OCI-LY3 (cell line): ENCODE results near the gene LGALS4.
"Not testable (repeated sequence)": the region's sequence is repeated elsewhere in the genome, so short reads cannot be mapped to it uniquely, and the experiment has no call there.

Experiments
- H2AFZ ChIP-seq: fragments of 200-600, 300-600 bp; shearing (Covaris generic); 2 replicates; pipeline ENCODE4 v1.6.0; 2014; ENCODE audit warnings: antibody characterized with exemption, low read depth, low read length
- H3K27ac ChIP-seq: fragments of 200-600, 300-600 bp; sonication (generic); 2 replicates; pipeline ENCODE4 v1.5.1; 2014; ENCODE audit warnings: mild to moderate bottlenecking, low read length, moderate library complexity, mixed read lengths
- H3K27me3 ChIP-seq: fragments of 200-600, 300-600 bp; sonication (generic); 2 replicates; pipeline ENCODE4 v1.6.1; 2014; ENCODE audit warnings: low read depth, low read length, mixed read lengths
- H3K36me3 ChIP-seq: fragments of 200-600, 300-600 bp; sonication (generic); replicated peaks from 2 replicates; pipeline ENCODE3; 2014; ENCODE audit warnings: low read depth, low read length, mixed read lengths
- H3K4me1 ChIP-seq: fragments of 300-600, 200-600 bp; sonication (generic); 2 replicates; pipeline ENCODE4 v1.6.1; 2014; ENCODE audit warnings: low read length, mixed read lengths
- H3K4me2 ChIP-seq: fragments of 200-600, 300-600 bp; sonication (generic); 2 replicates; pipeline ENCODE4 v1.6.1; 2014; ENCODE audit warnings: low read length, mixed read lengths
- H3K4me3 ChIP-seq: fragments of 300-600, 200-600 bp; sonication (generic); 2 replicates; pipeline ENCODE4 v1.5.1; 2014; ENCODE audit warnings: antibody characterized with exemption, mild to moderate bottlenecking, low read length, moderate library complexity
- H3K79me2 ChIP-seq: fragments of 300-600, 200-600 bp; shearing (Covaris generic); 2 replicates; pipeline ENCODE4 v1.6.1; 2014; ENCODE audit warnings: mild to moderate bottlenecking, low read length, mixed read lengths
- H3K9ac ChIP-seq: fragments of 300-600, 200-600 bp; shearing (Covaris generic); 2 replicates; pipeline ENCODE4 v1.6.0; 2014; ENCODE audit warnings: mild to moderate bottlenecking, low read length, moderate library complexity
- H3K9me3 ChIP-seq: fragments of 200-600, 300-600 bp; shearing (Covaris generic); 2 replicates; pipeline ENCODE4 v1.6.1; 2014; ENCODE audit warnings: low read length, mixed read lengths; ENCODE audit not compliant: insufficient read depth
- H4K20me1 ChIP-seq: fragments of 200-600, 300-600 bp; sonication (generic); 2 replicates; pipeline ENCODE4 v1.6.1; 2016; ENCODE audit warnings: low read length, mixed read lengths; ENCODE audit not compliant: insufficient read depth
- EZH2phosphoT487 ChIP-seq: fragments of 200-600 bp; shearing (Covaris generic); IDR thresholded peaks from 2 replicates; pipeline ENCODE4 v1.6.1; 2018; ENCODE audit warnings: antibody characterized with exemption, mixed run types, low read depth
- TF ChIP-seq, protein P1 (sequence below): fragments of 200-600, 300-600 bp; sonication (generic); IDR thresholded peaks from 2 replicates; pipeline ENCODE4 v1.5.1; 2014; ENCODE audit warnings: antibody characterized with exemption, low read length, low read depth

LGALS4 gene, protein sequence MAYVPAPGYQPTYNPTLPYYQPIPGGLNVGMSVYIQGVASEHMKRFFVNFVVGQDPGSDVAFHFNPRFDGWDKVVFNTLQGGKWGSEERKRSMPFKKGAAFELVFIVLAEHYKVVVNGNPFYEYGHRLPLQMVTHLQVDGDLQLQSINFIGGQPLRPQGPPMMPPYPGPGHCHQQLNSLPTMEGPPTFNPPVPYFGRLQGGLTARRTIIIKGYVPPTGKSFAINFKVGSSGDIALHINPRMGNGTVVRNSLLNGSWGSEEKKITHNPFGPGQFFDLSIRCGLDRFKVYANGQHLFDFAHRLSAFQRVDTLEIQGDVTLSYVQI

DNA sequence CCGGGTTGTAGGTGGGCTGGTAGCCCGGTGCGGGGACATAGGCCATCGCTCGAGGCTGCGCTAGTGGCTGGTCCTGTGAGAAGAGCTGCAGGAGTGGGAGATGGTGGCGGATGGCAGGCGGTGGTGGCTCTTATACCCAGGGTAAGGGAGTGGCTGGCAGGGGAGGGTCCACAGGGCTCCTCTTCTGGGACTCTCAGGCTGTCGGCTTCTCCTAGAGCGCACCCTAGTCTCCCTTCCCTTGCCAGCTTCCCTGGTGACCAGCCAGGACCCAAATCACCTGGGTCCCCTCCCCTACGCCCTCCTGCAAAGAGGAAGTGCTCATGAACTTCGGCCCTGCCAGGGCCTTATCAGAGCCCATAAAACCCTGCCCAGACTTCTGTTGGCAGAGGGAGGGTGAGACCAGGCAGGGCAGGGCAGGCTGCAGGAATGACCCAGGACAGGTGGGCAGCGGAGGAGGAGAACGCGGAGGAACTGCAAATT lies at the start of gene LGALS4:
TSS of gene LGALS4 (minus strand) at position 105 of the 480 bp plus-strand sequence. CDS start at position 46, 59 bp downstream.
- no peak for TF ChIP-seq EZH2phosphoT487
- TF ChIP-seq, protein P1, sequence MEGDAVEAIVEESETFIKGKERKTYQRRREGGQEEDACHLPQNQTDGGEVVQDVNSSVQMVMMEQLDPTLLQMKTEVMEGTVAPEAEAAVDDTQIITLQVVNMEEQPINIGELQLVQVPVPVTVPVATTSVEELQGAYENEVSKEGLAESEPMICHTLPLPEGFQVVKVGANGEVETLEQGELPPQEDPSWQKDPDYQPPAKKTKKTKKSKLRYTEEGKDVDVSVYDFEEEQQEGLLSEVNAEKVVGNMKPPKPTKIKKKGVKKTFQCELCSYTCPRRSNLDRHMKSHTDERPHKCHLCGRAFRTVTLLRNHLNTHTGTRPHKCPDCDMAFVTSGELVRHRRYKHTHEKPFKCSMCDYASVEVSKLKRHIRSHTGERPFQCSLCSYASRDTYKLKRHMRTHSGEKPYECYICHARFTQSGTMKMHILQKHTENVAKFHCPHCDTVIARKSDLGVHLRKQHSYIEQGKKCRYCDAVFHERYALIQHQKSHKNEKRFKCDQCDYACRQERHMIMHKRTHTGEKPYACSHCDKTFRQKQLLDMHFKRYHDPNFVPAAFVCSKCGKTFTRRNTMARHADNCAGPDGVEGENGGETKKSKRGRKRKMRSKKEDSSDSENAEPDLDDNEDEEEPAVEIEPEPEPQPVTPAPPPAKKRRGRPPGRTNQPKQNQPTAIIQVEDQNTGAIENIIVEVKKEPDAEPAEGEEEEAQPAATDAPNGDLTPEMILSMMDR = no peak
- H2AFZ ChIP-seq = no peak within 1 kb of the TSS
- H4K20me1 ChIP-seq = no peaks in the 10 kb centered on the region
- no peaks in the 10 kb centered on the region for H3K4me1 ChIP-seq
- no peaks in the 10 kb centered on the region for H3K27me3 ChIP-seq
- H3K9me3 ChIP-seq = no peaks in the 10 kb centered on the region
- peaks cover 19% of the 10 kb centered on the region for H3K36me3 ChIP-seq
- no peak within 1 kb of the TSS for H3K4me3 ChIP-seq
- no peak within 1 kb of the TSS for H3K27ac ChIP-seq
- H3K79me2 ChIP-seq = no peaks in the 10 kb centered on the region
- no peak within 1 kb of the TSS for H3K4me2 ChIP-seq
- H3K9ac ChIP-seq = no peak within 1 kb of the TSS

DNA sequence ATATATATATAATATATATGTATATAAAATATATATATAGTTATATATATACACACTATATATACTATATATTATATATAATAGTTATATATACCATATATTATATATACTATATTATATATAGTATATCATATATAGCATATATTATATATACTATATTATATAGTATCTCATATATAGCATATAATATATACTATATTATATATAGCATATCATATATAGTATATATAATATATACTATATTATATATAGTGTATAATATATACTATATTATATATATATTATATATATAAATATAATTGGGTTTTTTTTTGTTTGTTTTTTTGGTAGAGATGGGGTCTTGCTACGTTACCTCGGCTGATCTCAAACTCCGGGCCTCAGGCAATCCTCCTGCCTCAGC lies 48.6 kb upstream of the LGALS4 start:
- H3K9me3 ChIP-seq = peaks cover 16% of the 10 kb centered on the region; the same call in 1 of the 2 replicates
- no peak overlapping the region for H3K4me2 ChIP-seq
- TF ChIP-seq EZH2phosphoT487 = no peak
- TF ChIP-seq, protein P1 = no peak
- no peak overlapping the region for H3K4me3 ChIP-seq
- H3K79me2 ChIP-seq = no peaks in the 10 kb centered on the region
- no peak overlapping the region for H3K27ac ChIP-seq
- no peaks in the 10 kb centered on the region for H3K27me3 ChIP-seq
- H2AFZ ChIP-seq = no peak overlapping the region
- H4K20me1 ChIP-seq = no peaks in the 10 kb centered on the region
- H3K36me3 ChIP-seq = peaks cover 9% of the 10 kb centered on the region
- H3K9ac ChIP-seq = no peak overlapping the region
- H3K4me1 ChIP-seq = peaks cover 67% of the 10 kb centered on the region

DNA sequence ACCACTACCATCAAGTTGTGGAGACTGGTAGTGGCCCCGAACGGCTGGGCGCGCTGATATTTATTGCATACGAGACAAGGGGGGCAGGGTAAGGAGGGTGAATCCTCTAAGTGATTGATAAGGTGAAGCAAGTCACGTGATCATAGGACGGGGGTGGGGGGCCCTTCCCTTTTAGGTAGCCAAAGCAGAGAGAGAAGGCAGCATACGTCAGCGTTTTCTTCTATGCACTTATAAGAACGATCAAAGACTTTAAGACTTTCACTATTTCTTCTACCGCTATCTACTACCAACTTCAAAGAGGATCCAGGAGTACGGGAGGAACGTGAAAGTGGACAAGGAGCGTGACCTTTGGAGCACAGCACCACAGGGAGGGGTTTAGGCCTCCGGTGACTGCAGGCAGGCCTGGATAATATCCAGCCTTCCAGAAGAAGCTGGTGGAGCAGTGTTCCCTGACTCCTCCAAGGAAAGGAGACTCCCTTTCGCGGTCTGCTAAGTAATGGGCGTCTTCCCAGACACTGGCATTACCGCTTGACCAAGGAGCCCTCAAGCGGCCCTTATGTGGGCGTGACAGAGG lies 47.0 kb upstream of the LGALS4 start:
- peak overlapping the region; percentile 90 for H2AFZ ChIP-seq
- H3K4me3 ChIP-seq = peak overlapping the region; percentile 78
- peak overlapping the region; percentile 97 for H3K4me2 ChIP-seq
- not testable (repeated sequence) for H4K20me1 ChIP-seq, H3K27me3 ChIP-seq, H3K36me3 ChIP-seq, H3K79me2 ChIP-seq
- peak overlapping the region; percentile 64 for H3K27ac ChIP-seq
- peaks cover 54% of the 10 kb centered on the region for H3K4me1 ChIP-seq
- H3K9me3 ChIP-seq = peaks cover 10% of the 10 kb centered on the region; the same call in 1 of the 2 replicates
- H3K9ac ChIP-seq = peak overlapping the region; percentile 74

DNA sequence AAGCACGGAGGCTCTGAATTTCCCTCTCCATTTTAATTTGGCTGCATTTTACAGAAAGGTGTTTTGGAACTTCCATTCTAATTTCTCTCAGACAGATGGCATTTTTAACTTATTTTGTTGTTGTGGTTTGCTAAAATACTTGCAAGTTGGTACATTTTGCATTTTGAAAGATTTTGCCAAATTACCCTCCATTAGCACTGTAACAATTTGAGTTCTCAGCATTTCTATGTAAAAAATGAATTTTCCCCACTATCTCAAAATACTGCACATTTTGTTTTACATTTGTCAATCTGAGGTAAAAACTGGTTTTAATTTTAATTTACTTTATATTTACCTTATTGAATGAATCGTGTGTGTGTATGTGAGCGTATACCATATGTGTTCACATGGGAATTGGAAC lies 44.1 kb upstream of the LGALS4 start:
- Histone ChIP-seq H3K27ac (peak overlapping the region; percentile 37), H4K20me1 (no peaks in the 10 kb centered on the region), H3K9ac (no peak overlapping the region), H3K4me3 (no peak overlapping the region), H2AFZ (no peak overlapping the region; the same call in 1 of the 2 replicates), H3K4me1 (peaks cover 43% of the 10 kb centered on the region), H3K9me3 (peaks cover 7% of the 10 kb centered on the region; the same call in 1 of the 2 replicates), H3K79me2 (peaks cover 12% of the 10 kb centered on the region; the same call in 1 of the 2 replicates), H3K4me2 (peak overlapping the region; percentile 65), H3K27me3 (no peaks in the 10 kb centered on the region), H3K36me3 (no peaks in the 10 kb centered on the region)
- TF ChIP-seq, protein P1 = no peak
- TF ChIP-seq EZH2phosphoT487 = no peak

DNA sequence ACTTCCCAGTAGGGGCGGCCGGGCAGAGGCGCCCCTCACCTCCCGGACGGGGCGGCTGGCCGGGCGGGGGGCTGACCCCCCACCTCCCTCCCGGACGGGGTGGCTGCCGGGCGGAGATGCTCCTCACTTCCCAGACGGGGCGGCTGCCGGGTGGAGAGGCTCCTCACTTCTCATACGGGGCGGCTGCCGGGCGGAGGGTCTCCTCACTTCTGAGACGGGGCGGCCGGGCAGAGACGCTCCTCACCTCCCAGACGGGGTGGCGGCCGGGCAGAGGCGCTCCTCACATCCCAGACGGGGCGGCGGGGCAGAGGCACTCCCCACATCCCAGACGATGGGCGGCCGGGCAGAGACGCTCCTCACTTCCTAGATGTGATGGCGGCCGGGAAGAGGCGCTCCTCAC lies 43.0 kb upstream of the LGALS4 start:
- H2AFZ ChIP-seq, H3K4me3 ChIP-seq, H3K9ac ChIP-seq, H3K9me3 ChIP-seq, H3K27ac ChIP-seq, H3K36me3 ChIP-seq, H3K4me2 ChIP-seq, H3K27me3 ChIP-seq, H4K20me1 ChIP-seq: not testable (repeated sequence)
- peaks cover 15% of the 10 kb centered on the region; the same call in 1 of the 2 replicates for H3K79me2 ChIP-seq
- peaks cover 48% of the 10 kb centered on the region for H3K4me1 ChIP-seq

DNA sequence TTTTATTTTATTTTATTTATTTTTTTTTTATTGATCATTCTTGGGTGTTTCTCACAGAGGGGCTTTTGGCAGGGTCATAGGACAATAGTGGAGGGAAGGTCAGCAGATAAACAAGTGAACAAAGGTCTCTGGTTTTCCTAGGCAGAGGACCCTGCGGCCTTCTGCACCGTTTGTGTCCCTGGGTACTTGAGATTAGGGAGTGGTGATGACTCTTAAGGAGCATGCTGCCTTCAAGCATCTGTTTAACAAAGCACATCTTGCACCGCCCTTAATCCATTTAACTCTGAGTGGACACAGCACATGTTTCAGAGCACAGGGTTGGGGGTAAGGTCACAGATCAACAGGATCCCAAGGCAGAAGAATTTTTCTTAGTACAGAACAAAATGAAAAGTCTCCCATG lies 42.2 kb upstream of the LGALS4 start:
- not testable (repeated sequence) for H3K27me3 ChIP-seq, H3K4me3 ChIP-seq, H2AFZ ChIP-seq, H4K20me1 ChIP-seq, H3K9ac ChIP-seq, H3K4me2 ChIP-seq, H3K27ac ChIP-seq, H3K9me3 ChIP-seq, H3K36me3 ChIP-seq
- Histone ChIP-seq H3K4me1 (peaks cover 41% of the 10 kb centered on the region), H3K79me2 (peaks cover 15% of the 10 kb centered on the region; the same call in 1 of the 2 replicates)
